AG08396 (cell line): ENCODE data around the gene FOXN3.

Source experiments
- DNase-seq: peaks from one replicate; pipeline ENCODE4 v3.0.0; 2012; ENCODE audit warnings: low spot score, mixed read lengths

The FOXN3 gene

DNA sequence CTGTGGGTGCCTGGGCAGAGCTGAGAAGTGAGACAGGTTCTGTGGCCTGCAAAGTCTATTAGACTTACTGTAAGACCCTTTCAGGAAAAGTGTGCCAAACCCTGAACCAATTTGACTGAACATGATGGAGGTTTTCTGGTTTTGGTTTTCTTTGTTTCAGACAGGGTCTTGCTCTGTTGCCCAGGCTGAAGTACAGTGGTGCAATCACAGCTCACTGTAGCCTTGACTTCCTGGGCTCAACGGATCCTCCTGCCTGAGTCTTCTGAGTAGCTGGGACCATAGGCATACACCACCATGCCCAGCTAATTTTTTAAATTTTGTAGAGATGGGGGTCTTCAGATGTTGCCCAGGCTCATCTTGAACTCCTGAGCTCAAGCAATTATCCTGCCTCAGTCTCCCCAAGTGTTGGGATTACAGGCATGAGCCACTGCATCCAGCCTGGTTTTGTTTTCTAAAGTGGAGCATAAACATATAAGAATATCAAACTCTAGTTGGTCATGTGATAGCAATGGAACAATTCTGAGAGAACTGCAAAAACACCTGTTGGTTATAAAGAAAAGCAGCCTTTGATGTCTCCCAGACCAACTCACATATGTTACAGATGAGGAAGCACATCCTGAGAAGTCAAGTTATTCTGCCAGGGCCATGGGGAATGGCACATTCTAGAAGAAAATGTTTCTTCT lies 166.9 kb downstream of the FOXN3 start:
- DNase-seq = no peak

DNA sequence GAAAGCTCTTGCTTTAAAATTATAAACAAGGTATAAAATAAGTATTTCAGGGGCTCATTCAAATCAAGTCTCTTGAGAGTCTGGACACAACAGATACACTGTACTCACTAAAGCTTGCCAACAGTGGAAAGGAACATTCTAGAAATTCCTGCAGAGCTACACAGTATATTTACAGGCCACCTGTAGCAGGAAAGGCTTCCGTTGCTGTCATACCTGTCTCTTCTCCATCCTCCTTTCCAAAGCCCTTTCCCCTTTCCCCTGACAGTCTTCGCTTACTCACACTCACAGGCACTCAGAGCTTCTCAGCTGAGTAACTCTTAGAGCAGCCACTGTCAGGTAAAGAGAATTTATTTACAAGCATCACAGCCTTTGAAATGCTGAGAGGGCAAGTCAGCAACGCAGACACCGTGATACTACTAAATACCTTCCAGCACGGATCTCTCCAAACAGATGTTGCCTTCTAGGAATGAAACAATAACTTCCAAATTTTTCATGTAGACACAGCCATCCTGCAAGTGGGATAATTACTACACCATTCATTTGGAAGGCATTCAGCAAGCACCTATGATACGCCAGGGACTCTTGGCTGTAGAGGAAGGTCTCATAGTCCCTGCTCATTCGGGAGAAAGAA lies 167.9 kb downstream of the FOXN3 start:
- no peak for DNase-seq

GRCh38 chr14:89248411-89249064 lies 168.5 kb downstream of the FOXN3 start:
- no peak for DNase-seq

DNA sequence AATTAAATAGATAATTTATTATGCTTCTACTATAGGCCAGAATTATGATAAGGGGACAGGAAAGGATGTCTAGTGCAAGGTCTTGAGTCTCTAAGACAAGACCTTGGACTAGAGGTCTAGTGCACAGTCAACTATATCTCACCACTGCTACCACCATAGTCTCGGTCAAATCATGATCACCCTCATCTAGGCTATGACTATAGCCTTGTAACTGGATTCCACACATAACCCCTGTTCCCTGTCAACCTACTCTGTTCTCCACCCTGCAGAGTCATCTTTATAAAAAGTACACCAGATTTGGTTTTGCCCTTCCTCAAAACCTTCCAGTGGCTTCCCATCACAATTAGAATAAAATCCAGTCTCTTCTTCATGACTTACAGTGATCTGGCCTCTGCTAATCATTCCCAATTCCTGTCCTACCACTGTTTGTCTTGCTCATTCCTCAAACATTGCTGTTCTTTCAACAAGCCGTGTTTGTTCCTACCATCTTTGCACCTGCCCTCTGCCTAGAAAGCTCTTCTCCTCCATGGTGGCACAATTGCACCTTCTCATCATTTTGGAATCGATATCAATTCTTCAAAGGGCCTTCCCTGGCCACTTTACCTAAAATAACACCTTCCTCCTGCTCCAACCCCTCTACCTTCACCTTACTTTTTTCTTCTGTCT lies 169.4 kb downstream of the FOXN3 start:
- no peak for DNase-seq

GRCh38 chr14:89246290-89246689 lies 170.7 kb downstream of the FOXN3 start:
- no peak for DNase-seq

- no peak for DNase-seq
Observed at GRCh38 chr14:89245802-89246201, 171.2 kb downstream of the FOXN3 start.

GRCh38 chr14:89244720-89245119 lies 172.3 kb downstream of the FOXN3 start:
- no peak for DNase-seq

GRCh38 chr14:89243741-89244140 lies 173.3 kb downstream of the FOXN3 start:
- DNase-seq = no peak

GRCh38 chr14:89243286-89243685 lies 173.7 kb downstream of the FOXN3 start:
- no peak for DNase-seq

DNA sequence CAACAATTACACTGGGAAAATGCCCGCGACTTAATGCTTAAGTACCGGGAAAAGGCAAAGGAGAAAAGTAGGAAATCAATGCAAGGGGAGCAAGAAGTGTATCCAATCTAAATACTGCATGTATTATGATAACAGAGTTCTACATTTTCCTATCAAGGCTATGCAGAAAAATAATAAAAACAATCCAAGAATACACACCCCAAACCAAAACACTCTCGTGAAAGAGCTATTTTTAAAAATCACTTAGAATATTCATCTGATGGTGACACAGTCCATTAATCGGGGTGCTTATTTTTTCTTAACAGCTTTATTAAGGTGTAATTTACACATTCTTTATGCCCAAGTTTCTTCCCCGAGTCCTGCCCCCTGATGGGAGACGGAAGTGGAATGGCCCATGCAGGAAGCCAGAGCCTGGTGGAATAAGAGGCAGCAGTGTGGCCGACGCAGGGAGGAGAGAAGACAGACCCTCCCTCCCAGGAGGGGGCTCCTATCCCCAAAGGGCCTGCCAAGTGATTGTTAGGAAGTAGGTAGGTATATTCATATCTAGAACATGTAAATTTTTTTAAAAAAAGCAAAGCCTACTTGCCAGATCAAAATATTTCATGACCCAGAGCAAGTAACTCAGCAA lies 174.3 kb downstream of the FOXN3 start:
- no peak for DNase-seq

DNA sequence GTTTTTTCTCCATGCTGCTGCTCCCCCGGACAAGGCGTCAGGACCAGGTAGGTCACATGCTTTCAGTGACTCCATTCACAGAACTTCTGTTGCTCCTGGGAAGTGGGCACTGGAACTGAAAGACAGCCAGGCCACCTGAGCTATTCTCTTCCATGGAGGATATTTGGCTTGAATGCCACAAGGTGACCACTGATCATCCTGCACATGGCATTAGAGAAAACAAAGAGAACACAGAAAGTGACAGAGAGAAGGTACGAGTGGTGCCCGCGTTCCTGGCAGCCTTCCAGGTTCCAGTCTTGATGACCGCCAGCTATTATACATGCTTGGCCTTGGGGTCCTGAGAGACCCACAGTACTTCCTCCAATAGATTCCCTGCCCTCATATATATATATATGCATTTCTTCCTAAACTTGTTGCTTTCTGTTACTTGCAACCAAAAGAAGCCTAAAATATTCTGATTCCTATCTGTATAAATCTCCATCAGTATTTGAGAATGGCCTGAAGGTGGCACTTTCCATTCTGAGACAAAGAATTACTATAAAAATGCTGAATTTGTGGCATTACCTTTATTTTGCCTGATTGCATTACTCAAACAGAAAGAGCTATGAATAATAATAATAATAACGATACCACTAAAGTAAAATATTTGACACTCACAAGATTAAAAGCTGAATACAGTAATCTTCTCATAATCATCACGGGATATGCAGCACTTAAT lies 174.9 kb downstream of the FOXN3 start:
- DNase-seq = no peak

GRCh38 chr14:89241257-89241656 lies 175.8 kb downstream of the FOXN3 start:
- no peak for DNase-seq

DNA sequence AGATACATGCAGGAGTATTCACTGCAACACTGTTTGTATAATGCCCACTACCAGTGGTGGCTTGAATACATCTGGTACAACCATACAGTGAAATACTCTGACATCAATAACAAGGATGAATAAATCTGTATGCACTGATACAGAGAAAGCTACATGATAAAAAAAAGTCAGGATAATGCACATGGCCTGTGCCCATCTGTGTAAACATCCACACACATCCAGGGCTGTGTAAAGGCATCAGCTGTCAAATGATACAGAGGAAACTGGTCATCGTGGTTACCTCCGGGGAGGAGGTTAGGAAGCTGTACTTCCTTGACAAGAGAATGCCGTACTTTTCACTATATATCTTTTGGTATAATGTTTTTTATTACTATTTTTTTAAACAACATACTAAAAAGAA lies 176.6 kb downstream of the FOXN3 start:
- DNase-seq = no peak

DNA sequence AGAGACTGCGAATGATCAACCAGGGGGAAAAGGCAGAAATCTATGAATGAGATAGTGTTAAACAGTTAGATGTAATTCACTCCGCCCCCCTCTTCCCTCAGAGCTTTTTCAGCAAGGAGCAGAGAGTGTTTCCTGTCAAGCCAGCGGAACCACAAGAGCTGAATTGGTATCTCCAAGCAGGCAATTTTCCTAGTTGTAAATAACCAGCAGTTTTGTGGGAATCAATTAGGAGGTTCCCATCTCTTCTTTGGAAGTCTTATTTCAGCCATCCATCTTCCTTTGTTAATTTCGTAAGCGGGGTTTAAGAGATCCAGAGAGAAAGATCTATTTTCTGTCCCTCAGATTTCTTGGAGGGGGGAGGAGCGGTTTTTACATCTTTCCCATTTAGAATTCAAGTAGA lies 178.0 kb downstream of the FOXN3 start:
- DNase-seq = no peak

DNA sequence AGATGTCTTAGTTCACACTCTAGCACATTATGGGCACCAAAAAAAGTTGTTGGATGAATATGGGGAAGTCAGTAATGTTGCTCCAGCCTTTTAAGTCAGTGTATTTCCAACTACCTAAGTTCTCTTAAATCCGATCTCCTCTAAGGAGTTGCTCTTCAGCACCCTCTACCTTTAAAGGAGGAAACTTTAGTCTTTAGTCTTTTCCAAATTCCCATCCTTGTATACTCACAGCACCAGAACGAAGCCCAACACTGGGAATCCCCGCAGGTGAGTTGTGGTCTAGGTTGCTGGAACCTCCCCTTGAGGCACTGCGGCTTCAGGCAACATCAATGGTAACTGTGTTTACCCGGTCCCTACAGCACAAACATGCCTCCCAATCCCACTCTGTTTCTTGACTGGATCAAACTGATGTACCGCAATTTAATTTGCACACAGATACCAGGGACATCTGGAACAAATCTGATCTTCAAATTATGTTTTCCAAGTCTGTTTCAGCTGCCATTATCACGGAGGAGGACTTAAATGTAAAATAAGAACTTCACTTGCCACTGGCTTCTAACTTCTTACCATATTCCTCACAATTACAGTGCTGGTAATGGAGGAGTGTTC lies 179.0 kb downstream of the FOXN3 start:
- DNase-seq = no peak

GRCh38 chr14:89236851-89237250 lies 180.2 kb downstream of the FOXN3 start:
- no peak for DNase-seq

DNA sequence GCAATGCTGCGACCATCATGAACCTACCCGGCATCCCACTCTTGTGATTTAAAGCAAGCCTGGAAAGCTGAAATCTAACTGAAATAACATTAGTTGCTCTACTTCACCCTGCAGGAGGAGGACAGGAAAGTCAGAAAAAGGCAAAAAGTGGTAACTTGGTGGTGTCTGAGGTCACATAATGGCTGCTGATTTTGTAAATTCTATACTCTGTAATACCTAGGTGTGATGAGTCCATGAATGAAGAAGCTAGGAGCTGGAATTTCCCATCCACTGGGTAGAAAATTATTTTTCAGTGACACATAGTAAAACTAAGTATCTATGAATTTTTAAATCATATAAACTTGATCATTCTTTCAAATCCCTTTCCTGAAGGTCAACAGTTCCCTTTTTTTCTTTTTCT lies 183.8 kb downstream of the FOXN3 start:
- no peak for DNase-seq

DNA sequence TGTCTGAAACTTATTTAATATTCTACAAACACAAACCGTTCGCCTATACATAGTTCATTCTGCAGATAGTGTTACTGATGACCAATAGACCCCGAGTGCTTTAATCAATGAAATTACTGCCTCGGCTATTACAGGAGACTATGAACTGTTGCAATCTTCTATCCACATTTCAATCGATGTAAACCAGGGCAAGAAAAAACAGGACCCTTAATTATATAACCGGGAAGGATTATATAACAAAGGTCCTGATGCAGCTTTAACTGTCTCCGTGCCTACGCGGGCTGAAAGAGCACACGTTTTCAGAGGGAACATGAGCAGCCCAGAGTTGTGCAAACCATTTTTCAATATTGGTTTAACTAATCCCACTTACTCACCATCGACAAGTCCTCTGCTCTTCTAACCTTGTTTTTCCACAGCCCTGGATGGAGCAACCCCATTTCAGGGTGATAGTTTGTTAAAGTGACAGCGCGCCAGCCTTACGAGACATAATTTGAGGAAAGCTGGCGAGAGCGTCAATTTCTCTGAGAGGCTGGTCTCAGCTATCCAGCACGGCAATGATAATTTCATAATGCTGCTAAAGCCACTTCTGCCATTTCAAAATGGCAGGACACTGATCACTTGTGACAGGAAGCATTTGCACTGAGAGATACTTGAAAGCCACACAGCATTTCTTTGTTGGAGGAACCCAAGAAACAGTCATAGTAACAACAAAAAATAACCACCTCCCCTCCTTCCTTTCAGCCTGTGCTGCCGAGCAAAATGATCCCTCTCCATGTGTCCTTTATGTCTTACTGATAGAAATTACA lies 184.6 kb downstream of the FOXN3 start:
- DNase-seq = no peak

DNA sequence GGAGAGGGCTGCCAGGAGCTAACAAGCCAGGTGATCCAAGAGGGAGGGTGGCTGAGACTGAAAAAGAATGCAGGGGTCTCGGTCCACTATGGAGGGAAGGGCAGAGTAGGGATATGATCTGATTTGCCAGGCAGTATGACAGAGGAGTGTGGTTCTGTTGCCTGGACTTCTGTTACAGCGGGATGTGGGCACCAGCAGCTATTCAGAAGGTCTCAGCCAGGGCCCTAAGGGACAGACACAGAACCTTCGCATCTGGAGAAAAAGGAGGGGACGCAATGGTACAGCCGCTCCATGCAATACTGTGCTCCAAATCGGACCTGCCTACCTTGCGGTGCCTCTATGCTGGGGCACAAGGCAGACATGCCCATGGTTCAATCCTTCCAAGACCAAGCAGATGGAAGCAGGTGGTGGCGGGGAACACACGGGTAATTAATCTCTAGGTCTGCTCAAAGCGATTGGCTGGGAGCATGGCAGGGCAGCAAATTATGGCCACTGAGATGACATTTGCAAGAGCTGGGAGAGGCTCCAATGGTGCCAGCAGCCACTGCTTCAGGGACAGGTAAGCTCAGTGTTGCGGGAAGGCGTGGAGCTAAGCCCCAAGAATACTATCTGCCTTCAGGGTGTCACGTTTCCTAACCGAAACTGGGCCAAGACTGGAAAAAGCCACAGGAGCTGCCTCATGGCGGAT lies 185.5 kb downstream of the FOXN3 start:
- DNase-seq = no peak
